Chondrocyte (in vitro differentiated cells): ENCODE measurements around the gene SMURF2. TPM values are rescaled to one million over a fixed set of nuclear protein-coding genes. Genes with fewer than 3 reads are reported as not detected.

Experiments
- DNase-seq: peaks from one replicate; pipeline ENCODE4 v3.0.0; 2021; ENCODE audit warnings: mixed read lengths, low spot score
- H3K27ac Mint-ChIP-seq: one replicate; pipeline ENCODE4 v1.8.0; 2021; ENCODE audit warnings: mild to moderate bottlenecking, moderate library complexity, mixed read lengths; ENCODE audit not compliant: unreplicated experiment
- H3K27me3 Mint-ChIP-seq: 2 replicates; pipeline ENCODE4 v1.8.0; 2021; ENCODE audit warnings: low read depth, mixed read lengths
- H3K36me3 Mint-ChIP-seq: 2 replicates; pipeline ENCODE4 v1.8.0; 2021; ENCODE audit warnings: low read depth, mixed read lengths
- H3K4me1 Mint-ChIP-seq: 2 replicates; pipeline ENCODE4 v1.8.0; 2021; ENCODE audit warnings: low read depth, mild to moderate bottlenecking, mixed read lengths
- H3K4me3 Mint-ChIP-seq: one replicate; pipeline ENCODE4 v1.8.0; 2021; ENCODE audit warnings: mild to moderate bottlenecking, moderate library complexity, mixed read lengths; ENCODE audit not compliant: unreplicated experiment
- H3K9me3 Mint-ChIP-seq: 2 replicates; pipeline ENCODE4 v1.8.0; 2021; ENCODE audit warnings: low read depth, mixed read lengths
- total RNA-seq: library from RNA; stranded (reverse); gene quantifications from 3 replicates; pipeline ENCODE4 v1.2.1, GENCODE V29; 2021
- TF ChIP-seq, protein P1 (sequence below): fragments of 200-600 bp; sonication (generic); IDR thresholded peaks from 2 replicates; pipeline ENCODE4 v1.5.0; 2021; ENCODE audit warnings: antibody characterized with exemption, mild to moderate bottlenecking, moderate library complexity

The SMURF2 gene
- total RNA-seq, 1 donor from 2014 or later: 36.2 TPM

DNA sequence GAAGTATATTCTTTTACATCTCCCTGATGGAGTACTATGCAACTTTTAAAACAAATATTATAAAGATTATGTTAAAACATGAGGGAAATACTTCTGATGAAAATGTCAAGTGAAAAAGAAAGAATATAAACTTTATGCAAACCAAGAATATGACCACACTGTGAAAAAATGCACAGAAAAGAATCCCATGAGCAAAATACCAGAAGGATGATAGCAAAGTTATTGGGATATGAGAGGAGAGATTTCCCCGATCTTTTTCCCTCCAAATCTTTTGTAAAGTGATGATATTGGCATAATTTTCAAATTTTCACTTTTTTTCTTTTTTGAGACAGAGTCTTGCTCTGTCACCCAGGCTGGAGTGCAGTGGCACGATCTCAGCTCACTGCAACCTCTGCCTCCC, 36.6 kb upstream of the SMURF2 start:
- no peaks in the 10 kb centered on the region for H3K36me3 Mint-ChIP-seq
- no peaks in the 10 kb centered on the region for H3K27me3 Mint-ChIP-seq
- H3K4me3 Mint-ChIP-seq: no peak overlapping the region
- H3K4me1 Mint-ChIP-seq: peaks cover 38% of the 10 kb centered on the region
- TF ChIP-seq, protein P1, sequence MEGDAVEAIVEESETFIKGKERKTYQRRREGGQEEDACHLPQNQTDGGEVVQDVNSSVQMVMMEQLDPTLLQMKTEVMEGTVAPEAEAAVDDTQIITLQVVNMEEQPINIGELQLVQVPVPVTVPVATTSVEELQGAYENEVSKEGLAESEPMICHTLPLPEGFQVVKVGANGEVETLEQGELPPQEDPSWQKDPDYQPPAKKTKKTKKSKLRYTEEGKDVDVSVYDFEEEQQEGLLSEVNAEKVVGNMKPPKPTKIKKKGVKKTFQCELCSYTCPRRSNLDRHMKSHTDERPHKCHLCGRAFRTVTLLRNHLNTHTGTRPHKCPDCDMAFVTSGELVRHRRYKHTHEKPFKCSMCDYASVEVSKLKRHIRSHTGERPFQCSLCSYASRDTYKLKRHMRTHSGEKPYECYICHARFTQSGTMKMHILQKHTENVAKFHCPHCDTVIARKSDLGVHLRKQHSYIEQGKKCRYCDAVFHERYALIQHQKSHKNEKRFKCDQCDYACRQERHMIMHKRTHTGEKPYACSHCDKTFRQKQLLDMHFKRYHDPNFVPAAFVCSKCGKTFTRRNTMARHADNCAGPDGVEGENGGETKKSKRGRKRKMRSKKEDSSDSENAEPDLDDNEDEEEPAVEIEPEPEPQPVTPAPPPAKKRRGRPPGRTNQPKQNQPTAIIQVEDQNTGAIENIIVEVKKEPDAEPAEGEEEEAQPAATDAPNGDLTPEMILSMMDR: no peak
- no peaks in the 10 kb centered on the region for H3K9me3 Mint-ChIP-seq
- DNase-seq: no peak
- peak overlapping the region; percentile 1 for H3K27ac Mint-ChIP-seq

DNA sequence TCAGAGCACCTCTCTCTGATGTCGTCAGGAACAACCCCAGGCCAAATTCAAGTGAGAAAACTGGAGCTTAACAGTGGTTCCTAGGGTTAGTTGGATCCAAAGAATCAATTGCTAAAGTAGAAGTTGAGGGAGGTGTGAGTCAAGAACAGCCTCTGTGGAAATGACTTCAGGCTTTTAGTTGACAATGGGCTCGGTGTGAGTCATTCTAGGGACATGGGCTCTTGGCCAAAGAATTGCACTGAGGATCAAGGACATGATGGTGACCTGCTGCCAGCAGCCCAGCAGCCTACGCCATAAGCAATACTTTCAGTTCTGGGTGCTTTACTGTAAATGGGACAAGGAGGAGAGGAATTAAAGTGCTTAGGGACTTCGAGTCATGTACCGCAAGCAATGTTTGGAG, 32.1 kb upstream of the SMURF2 start:
- H3K36me3 Mint-ChIP-seq: no peaks in the 10 kb centered on the region
- no peaks in the 10 kb centered on the region for H3K27me3 Mint-ChIP-seq
- TF ChIP-seq, protein P1: no peak
- no peak for DNase-seq
- no peaks in the 10 kb centered on the region for H3K9me3 Mint-ChIP-seq
- no peak overlapping the region for H3K4me3 Mint-ChIP-seq
- H3K4me1 Mint-ChIP-seq: peaks cover 22% of the 10 kb centered on the region
- H3K27ac Mint-ChIP-seq: peak overlapping the region; percentile 27

DNA sequence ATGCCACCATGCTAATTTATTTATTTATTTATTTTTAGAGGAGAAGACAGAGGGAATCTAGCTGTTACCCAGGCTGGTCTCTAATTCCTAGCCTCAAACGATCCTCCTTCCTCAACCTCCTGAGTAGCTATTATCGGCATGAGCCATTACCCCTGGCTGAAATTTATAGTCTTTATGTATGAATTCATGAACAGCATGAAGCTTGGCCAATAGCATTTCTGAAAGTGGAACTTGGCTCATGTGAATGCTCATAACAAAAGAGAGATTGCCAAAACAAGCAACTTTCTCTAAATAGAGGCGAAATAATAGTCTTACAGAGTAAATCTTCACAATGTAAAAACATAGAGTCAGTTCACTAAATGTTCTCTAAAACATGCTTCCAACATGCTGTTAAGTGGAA, 30.1 kb upstream of the SMURF2 start:
- H3K9me3 Mint-ChIP-seq: no peaks in the 10 kb centered on the region
- TF ChIP-seq, protein P1: no peak
- no peak for DNase-seq
- H3K4me1 Mint-ChIP-seq: peaks cover 22% of the 10 kb centered on the region
- no peak overlapping the region for H3K4me3 Mint-ChIP-seq
- no peaks in the 10 kb centered on the region for H3K27me3 Mint-ChIP-seq
- no peaks in the 10 kb centered on the region for H3K36me3 Mint-ChIP-seq
- no peak overlapping the region for H3K27ac Mint-ChIP-seq

DNA sequence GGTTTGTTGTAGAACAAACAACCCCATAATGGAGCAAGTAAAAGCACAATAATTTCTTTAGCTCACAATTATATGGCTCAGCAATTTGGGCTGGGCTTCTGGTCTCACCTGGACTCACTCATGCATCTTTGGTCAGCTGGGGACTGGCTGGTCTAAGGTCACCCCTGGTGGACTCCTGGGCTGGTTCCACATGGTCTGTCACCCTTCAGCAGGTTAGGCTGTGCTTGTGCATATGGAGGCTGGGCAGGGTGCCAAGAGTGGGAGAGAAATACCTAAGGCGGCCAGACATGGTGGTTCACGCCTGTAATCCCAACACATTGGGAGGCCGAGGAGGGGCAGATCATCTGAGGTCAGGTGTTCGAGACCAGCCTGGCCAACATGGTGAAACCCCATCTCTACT, 27.0 kb upstream of the SMURF2 start:
- DNase-seq: no peak
- TF ChIP-seq, protein P1: no peak
- Mint-ChIP-seq H3K9me3 (no peaks in the 10 kb centered on the region), H3K27me3 (no peaks in the 10 kb centered on the region), H3K4me3 (no peak overlapping the region), H3K36me3 (no peaks in the 10 kb centered on the region), H3K27ac (no peak overlapping the region), H3K4me1 (peaks cover 22% of the 10 kb centered on the region)

DNA sequence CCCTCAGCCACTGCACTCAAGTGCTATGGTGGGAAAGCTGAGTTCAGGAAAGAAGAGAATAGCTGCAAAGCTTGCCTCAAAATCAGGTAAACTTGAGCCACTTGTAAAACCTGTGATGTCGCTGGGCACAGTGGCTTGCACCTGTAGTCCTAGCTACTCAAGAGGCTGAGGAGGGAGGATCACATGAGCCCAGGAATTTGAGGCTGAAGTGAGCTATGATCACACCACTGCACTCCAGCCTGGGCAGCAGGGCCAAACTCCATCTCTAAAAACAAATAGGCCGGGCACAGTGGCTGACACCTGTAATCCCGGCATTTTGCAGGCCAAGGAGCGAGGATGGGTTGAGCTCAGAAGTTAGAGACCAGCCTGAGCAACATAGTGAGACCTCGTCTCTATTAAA, 26.4 kb upstream of the SMURF2 start:
- no peak overlapping the region for H3K4me3 Mint-ChIP-seq
- H3K9me3 Mint-ChIP-seq: no peaks in the 10 kb centered on the region
- DNase-seq: no peak
- H3K27me3 Mint-ChIP-seq: no peaks in the 10 kb centered on the region
- peaks cover 25% of the 10 kb centered on the region for H3K4me1 Mint-ChIP-seq
- H3K27ac Mint-ChIP-seq: no peak overlapping the region
- H3K36me3 Mint-ChIP-seq: no peaks in the 10 kb centered on the region
- TF ChIP-seq, protein P1: no peak
